ENCODE results near the gene ELF5.

- TF ChIP-seq POLR2AphosphoS5 (IDR thresholded peaks at IDR 0.05; ENCODE audit: low read depth, low read length), result no peak
- no peak for TF ChIP-seq REST (IDR thresholded peaks at IDR 0.05; ENCODE audit: insufficient read depth in 1 of 2, low read depth in 2 of 2, low read length in 2 of 2)
- TF ChIP-seq SIN3A (IDR thresholded peaks at IDR 0.05; ENCODE audit: borderline replicate concordance, insufficient read depth, low read length), result no peak
- TF ChIP-seq TAF1 (IDR thresholded peaks at IDR 0.05; ENCODE audit: borderline replicate concordance, insufficient read depth, low read length), result no peak
Observed at GRCh38 chr11:34454308-34455032, 59.1 kb downstream of the ELF5 start.

Data from PFSK-1 (cell line).